ENCODE measurements around the gene PDZD4.
A peak's percentile ranks its signal among the peaks of the same experiment; 100 is the strongest.
"Not testable (repeated sequence)": the region's sequence is repeated elsewhere in the genome, so short reads cannot be mapped to it uniquely, and the experiment has no call there.

PDZD4 gene

DNA sequence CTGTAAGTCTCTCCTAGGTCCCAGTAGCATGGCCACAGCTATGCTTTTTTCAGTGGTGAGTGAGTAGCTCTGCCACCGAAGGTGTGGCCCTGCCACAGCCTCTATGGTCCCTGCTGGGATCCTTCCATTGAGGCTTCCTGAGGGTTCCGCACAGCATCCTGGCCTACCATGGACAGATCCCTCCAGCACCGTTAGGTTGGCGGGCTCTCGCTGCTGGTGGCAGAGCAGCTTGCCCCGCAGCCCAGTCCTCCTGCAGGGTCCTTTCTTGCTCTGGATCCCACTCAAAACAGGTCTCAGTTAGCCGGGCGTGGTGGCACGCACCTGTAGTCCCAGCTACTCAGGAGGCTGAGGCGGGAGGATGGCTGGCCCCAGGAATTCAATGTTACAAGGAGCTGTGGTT lies 2.4 kb upstream of the PDZD4 start:
- no peak for DNase-seq

DNA sequence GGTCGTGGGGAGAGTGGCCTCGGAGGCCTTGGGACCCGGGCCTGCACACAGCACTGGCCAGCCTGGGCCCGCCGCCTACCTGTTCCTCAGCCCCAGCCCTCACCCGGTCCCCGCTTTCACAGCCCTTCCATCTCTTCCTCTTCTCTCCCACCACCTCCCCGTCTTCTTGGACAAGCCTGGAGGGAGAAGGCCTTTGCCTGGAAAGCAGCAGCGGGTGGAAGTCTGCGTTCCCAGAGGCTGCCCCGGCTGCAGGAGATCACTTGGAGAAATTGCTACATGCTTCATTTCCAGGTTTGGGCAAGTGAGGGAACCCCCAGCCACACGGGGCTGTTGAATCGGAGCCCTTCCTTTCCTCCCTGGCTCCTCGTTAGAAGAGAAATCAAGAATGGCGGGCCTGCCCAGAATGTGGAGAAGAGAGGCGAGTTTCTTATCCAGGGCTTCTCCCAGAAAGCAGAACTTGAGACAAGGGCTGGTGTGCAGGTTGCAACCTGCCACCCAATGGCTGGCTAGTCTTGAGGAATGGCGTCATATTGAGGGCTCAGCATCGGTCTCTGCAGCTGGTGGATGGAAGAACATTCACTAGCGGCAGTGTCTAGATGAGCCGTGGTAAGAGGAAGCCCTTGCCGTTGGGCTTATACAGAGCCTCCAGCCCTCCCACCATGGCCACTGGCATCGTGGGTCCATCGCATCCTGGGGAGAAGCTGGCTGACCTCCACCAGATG lies 1.2 kb upstream of the PDZD4 start:
- no peak for DNase-seq

DNA sequence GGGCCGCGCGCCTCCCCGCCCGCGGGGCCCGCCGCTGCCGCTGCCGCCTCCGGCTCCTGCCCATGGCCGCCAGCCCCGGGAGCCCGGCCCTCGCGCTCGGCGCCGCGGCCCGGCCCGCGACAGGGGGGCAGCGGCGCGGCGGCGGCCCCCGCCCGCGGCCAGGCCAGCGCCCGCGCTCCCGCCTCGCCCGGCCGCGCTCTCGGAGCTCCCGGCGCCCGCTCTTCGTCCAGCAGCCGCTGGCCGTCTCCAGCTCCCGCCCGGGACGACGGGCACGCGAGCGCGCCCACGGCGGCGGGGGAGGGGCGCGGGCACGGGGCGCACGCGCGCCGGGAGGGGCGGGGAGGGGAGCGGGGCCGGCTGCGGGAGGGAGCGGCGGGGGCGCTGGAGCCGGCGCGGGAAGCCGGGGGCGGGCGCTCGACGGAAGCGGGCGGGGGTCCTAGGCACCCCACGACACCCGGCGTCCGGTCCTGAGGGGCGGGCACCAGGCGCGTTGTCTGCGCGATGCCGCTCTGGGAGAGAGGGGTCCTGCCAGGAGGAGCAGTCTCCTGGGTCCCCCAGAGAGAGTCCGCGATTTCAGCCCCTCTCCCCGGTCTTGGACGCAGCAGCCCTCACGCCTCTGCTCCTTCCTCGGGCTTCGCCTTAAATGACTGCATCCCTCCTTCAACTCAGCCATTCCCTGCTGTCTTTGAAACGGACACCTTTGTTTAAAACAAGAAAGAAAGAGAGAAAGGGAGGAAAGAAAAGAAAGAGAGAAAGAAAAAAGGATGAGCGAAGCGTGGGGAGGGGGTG lies 490 bp upstream of the PDZD4 start:
- no peak for DNase-seq

DNA sequence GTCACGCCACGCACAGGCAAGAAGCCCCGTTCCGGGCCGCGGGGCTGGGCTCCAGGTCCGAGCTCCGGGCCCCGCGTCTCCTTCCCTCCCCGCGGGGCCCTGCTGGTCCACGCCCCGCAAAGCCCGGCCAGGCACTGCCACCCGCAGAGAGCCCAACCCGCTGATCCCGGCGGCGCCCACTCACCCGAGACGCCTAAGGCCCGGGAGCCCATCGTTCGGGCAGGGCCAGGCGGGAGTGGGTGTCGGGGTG lies 870 bp downstream of the PDZD4 start:
- no peak for DNase-seq

DNA sequence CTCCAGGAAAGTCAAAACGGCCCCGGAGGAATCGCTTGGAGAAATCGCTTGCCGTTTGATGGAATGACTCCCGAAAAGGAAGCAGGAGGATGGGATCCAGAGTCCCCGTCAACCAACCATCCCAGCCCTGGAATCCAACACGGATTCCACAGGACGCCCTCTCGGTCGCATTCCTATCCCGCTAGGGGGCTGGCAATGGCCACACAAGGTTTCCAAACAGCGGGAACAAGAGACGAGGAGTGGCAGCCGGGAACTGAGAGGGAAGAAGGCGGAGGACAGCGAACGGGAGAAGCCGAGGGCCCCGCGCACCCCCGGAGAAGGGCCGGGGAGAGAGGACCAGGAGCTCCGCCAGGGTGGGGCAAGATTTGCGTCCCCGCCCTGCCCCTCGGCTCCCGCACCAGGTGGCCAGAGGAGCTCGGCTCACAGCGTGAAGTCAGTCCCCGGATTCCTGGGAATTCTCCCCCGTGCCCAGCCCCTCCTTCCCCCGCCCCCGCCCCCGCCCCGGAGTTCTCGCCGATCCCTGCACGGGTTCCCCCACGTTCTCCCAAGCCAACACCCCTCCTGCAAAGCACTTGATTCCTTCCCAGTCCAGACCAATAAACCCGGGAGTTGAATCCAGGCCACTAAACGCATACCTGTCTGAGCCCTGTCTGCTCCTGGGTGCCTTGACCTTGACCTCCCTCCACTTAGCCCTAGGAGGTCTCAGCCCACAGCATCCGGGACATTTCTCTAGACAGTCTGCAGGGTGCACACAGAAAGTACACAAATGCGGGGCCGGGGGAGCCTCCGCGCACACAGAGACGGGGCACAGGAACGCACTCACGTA lies 1.4 kb downstream of the PDZD4 start:
- peak; percentile 44 for DNase-seq

DNA sequence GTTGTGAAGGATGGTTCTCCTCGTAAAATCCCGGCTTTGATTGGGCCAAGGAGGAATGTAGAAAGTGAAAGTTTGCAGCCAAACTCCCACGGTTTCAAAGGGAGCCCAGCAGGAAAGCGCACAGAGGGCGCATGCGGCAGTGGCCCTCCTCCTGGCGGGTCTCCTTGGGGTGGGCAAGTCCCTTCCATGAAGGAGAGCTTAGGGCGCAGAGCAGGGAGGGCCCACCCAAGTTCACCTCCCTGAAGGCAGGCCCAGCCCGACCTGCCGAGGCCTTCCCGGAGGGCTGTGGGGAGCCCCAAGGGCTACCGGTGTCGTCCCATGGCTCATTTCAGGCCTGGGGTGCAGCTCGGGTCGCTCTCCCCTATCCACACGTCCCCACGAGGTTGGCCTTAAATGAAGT lies 2.0 kb downstream of the PDZD4 start:
- no peak for DNase-seq

DNA sequence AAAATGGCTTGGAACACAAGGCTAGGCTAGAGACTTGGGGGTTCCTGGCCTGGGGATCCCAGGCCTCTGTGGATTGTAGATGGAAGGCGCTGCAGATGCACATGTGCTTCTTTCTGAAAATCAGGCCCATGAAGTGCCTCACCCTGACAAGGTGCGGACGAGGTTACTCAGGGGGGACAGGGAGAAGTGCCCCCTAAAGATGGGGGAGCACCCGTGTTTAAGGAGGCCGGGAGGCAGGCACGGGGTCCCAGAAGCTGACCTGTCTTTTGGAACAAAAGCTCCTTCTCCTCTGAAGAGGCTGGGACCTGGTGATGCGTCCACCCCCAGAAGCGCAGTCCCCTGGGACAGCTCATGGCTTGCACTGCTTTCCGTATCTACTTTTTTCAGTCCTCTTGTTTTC lies 2.4 kb downstream of the PDZD4 start:
- DNase-seq: no peak

DNA sequence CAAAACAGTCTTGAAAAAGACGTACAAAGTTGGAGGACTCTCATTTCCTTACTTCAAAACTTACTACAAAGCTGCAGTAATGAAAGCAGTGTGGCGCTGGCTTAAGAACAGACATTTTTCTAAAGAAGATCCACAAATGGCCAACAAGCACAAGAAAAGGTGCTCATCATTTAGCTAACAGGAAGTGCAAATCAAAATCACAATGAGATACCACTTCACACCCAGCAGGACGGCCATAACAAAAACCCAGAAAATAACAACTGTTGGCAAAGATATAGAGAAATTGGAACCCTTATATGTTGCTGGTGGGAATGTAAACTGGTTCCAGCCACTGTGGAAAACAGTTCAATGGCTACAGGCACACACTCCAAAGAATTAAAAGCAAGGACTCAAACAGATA lies 3.3 kb downstream of the PDZD4 start:
- no peak for DNase-seq

DNA sequence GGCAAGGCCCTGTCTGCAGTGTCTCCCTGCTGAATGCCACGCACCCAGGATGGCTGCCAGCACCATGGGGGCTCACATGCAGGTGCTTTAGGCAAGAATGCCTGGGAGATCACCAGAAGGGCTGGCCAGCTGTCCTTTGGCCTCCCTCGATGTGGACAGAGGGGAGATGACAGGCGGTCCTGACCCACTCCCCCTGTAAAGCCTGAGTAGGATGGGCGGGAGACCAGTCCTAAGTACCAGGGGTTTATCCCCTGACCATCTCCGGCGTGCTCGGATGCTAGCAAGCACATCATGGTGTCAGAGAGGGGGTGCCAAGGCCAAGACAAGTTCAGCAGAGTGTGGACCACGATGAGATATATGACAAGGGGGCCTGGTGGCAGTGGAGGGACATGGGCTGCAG lies 5.3 kb downstream of the PDZD4 start:
- DNase-seq: no peak

DNA sequence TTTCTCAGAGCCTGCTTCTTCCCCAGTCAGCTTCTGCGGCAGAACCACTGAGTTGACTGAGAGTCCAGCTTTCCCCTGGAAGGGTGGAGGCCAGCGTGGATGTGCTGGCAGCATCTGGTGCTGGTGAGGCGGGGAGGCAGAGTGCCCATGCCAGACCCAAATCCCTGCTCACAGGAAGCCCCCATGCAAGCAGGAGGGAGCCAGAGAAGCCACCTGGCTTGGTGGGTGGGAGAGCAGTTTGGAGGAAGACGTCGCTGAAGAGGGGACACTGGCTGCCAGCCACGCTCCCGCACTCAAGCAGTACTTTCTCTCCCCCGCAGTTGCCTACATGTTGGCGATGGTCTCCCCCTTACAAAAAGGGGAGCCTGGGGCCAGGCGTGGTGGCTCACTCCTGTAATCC lies 6.0 kb downstream of the PDZD4 start:
- DNase-seq: no peak

DNA sequence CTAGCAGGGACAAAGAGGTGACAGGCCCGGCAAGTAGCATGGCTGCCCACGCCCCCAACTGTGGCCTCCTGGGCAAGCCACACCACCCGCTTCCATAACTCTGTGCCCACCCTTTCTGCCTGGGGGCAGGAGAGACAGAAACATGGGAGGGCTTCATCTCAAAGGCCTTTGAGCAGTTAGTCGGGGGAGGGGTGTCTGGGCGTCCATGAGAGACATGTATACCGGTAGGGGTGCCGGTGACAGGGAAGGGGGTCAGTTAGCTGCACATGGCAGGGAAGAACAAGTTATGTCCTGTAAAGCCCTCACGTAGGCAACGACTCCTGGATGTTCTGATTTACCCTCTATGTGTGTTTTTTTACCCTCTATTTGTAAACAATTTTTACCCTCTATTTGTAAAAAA lies 9.3 kb downstream of the PDZD4 start:
- no peak for DNase-seq

DNA sequence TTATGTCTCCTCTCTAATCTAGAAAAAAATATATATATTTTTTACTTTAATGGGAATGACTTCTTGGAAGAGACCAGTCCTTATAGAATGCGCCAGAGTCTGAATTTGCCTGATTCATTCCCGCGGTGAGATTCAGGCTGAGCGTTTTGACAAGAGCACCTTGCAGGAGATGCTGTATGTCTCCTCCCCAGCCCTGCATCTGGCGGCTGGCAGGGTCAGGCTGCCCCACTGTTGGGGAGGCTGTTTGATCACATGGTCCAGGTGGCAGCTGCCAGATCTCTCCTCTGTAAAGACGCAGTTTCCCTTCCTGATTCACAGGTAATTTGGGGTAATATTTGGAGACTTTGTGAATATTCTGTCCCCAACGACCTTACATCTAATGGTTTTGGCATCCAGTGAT lies 9.7 kb downstream of the PDZD4 start:
- DNase-seq: no peak

DNA sequence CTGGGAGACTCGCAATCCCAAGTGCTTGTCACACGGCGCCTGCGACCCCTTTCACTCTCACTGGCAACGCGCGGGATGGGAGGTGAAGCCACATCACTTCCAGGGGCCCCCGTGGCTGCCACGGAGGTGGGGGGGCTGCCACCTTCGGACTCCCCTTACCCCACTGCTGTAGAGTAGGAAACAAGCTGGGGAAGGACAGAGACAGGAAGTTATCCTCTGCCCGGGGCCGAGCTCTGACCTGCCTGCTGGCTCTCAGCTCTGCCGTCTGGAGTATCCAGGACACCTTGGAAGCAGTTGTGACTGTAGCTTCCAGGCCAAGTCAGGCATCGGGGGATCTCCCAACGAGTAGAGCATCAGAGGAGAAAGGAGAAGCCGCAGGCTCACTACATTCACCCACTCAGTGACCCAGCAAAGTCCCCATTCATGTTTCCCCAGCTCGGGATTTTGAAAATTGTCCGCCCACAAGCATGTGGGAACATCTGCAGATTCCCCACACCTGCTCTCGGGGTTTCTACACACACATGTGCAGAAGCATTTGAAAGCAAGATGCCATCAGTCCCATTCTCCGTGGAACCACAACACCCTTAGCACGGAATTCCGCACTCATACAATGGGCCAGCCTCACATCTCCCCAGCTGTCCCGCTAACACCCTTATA lies 10.8 kb downstream of the PDZD4 start:
- DNase-seq: no peak

DNA sequence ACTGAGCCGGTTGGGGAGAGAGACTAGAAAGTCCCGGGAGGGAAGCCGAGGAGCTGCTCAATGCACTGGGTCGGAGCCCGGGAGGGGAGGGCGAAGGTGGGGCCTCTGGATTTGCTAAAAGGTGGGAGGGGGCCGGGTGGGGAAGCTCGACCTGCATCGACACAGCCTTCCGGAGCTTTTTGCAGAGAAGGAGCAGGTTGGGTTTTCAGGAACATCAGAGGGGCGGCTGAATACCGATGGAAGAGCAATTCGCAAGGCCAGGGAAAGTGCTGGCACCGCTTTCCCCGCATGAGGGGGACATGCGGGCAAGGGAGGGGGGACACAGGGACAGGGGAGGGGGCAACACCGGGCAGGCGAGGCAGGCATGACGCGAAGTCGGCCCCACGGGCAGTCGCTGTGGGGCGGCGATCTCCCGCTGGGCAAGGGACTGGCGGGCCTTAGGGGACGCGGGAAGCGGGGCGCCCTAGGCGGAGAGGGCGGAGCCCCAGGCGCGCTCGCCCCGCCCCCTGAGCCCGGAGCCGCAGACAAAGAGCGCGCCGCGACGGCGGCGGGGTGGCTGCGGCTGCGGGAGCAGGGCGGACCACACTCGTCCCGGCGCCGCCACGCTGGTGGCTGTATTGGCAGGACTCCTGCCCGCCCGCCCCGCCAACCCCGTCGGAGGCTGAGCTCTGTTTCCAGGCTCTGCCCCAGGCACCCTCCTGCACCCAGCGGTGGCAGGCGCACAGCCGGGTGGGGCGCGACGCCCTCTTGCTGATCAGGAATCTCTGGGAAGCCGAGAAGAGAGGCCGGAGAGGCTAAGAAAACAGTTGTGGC lies 11.6 kb downstream of the PDZD4 start:
- peak; percentile 20 for DNase-seq

DNA sequence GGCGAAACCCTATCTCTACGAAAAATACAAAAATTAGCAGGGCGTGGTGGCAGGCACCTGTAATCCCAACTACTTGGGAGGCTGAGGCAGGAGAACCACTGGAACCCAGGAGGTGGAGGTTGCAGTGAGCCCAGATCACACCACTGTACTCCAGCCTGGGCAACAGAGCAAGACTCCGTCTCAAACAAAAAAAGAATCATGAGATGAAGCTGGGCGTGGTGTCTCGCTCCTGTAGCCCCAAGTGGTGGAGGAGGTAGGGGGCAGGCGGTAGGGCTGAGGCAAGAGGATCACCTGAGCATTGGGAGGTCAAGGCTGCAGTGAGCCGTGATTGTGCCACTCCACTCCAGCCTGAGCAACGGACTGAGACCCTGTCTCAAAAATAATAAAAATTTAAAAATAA lies 12.3 kb downstream of the PDZD4 start:
- DNase-seq: not testable (repeated sequence)

DNA sequence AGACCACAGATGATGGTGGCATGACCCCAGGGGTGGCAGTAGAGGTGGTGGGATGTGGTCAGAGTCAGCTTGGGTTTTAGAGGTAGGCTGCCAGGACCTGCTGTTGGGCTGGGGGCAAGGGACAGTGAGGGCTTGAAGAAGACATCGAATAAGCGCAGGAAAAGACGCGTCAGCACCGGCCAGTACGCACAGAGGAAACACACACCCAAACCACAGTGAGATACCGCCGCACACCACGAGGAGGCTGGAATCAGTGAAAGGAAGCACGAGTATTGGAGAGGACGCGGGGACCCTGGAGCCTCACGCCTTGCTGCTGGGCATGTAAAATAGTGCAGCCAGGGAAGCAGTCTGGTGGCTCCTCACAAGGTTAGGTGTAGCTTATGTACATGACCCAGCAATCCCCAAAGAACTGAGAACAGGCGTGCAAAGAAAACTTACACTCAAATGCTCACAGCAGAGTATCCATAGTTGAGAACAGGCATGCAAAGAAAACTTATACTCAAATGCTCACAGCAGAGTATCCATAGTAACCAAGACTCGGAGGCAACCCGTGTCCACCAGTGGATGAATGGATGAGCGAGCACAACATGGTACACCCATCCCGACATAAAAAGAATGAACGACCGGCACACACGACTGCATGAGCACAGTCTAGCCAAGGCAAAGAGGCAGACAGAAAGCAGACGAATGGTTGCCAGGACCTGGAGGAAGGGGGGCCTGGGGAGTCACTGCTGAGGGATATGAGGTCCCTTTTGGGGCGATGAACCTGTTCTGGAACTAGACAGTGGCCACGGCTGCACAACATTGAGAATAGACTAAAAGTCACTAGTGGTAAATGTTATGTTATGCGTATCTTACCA lies 13.3 kb downstream of the PDZD4 start:
- no peak for DNase-seq

DNA sequence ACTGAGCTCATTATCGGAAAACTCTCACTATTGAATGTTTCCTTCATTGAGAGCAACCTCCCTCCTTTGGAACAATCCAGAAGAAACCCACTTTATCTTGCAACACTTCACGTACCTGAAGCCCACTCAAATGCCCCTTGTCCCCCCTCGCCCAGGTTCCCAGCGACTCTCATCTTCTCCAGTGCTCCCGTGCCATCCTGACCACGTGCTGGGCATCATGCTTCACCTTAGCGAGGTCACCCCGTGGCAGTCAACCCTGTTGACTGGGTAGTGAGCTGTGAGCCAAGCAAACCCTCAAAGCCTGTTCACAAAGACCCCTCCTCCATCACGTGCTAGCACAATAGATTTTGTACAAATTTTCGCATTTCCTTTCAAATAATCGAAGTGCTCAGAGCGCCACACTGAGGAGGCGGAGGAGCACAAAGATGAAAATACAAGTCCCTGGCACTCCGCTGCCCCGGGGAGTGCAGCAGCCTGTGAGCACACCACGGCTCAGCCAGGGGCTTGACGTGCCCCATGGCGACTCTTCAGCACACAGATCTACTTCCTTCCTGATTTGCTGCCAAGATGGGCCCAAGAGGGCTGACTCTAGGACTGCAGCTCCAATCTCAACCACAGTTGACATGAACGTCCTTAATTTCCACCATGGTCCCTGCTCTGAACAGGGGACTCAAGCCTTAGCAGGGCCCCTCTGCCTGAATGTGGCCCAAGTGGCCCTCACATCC lies 15.6 kb downstream of the PDZD4 start:
- no peak for DNase-seq

DNA sequence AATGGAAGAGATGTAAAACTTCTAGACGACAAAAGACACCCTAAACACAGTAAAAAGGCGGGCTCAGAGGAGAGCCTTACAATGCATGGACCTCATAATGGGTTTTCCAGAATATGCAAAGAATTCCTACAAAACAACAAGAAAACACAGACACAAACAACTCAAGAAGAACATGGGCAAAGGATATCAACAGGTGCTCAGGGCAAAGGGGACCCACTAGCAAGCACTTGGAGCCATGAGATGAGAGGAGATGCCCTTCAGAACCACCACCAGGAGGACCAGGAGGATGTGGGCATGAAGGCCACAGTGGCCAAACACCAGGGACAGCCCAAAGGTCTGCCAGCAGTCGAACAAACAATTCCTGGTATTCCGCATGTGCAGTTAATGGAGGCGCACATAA lies 17.2 kb downstream of the PDZD4 start:
- no peak for DNase-seq

DNA sequence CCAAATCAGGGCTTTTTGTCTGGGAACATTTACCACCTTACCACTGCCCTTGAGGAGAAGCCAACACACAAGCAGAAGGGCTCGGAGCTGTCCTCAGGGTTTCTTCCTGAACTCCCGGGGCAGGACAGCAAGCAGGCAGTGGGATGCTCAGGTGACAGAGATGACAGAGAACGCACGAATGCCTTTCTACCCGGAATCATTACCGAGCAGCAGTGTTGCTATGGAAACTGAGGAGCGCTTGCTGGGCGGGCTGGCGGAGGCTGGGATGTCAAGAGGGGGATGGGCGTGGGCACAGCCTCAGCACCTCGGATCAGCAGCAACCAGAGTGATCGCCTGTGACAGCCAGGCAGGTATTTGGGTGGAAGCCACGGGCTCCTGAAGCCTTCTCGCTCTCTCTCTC lies 18.1 kb downstream of the PDZD4 start:
- DNase-seq: no peak

DNA sequence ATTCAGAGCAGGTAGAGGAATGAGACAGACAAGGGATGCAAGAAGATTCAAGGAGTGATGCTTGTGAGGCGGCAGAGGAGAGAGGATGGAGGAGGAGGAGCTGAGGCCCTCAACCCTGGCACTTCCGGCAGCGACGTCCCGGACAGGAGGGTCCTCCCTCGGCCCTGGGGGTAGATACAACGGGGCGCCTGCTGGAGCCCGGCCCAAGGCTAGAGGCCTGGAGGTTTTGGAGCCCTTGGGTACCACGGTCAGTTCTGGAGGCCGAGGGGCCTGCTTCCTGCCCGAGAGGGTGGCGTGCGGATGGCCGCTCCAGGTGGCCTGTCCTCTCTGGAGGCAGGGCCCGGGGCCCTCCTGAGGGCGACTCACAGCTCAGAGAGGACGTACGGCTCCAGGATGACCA lies 22.4 kb downstream of the PDZD4 start:
- DNase-seq: no peak

DNA sequence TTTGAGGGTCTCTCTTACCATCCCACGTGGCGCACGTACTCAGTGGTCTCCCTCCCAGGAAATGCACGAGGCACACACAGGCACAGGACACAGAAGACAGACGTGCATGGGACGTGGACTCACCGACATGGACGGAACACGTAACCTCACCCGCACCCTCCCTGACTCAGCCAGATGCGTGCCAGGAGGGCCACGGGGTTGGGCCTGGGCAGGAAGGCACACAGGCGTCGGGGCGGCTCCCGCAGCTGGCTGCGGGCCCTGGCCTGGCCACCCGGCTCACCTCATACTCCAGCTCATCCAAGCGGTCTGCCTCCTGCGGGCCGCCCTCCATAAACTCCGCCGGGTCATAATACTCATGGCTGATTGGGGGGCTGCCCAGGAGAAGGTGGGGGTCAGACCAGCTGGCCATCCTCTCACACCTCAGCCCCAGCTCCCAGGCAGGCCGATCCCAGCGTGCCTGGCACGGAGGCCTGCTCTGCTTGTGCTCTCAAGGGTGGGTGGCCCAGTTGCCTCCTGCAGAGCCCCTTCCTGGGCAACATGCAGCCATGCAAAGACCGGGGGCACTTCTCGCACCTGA lies 23.3 kb downstream of the PDZD4 start:
- no peak for DNase-seq

All from fibroblast of skin of right biceps (primary cell).